Measurements from ENCODE around the gene JDP2. TPM values are rescaled to one million over a fixed set of nuclear protein-coding genes. Genes with fewer than 3 reads are reported as not detected.

JDP2 gene
- polyA plus RNA-seq, 1 donor, result 17.0 TPM

DNA sequence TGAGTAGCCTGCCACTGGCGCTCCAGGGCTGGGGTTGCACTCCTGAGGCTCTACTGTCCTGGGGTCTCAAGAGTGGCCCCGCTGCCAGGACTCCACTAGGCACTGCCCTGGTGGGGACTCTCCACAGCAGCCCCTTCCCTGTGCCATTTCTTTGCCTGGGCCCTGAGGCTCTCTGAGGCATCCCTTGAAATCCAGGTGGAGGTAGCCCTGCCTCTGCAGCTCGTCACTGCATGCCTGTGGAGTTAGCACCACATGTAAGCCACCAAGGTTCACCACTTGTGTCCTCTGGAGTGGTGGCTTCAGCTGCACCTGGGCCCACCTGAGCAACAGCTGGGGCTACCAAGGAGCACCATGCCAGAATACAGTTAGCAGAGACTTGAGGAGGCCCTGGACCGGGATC is 54.5 kb downstream of the JDP2 start:
- DNase-seq, result no peak

DNA sequence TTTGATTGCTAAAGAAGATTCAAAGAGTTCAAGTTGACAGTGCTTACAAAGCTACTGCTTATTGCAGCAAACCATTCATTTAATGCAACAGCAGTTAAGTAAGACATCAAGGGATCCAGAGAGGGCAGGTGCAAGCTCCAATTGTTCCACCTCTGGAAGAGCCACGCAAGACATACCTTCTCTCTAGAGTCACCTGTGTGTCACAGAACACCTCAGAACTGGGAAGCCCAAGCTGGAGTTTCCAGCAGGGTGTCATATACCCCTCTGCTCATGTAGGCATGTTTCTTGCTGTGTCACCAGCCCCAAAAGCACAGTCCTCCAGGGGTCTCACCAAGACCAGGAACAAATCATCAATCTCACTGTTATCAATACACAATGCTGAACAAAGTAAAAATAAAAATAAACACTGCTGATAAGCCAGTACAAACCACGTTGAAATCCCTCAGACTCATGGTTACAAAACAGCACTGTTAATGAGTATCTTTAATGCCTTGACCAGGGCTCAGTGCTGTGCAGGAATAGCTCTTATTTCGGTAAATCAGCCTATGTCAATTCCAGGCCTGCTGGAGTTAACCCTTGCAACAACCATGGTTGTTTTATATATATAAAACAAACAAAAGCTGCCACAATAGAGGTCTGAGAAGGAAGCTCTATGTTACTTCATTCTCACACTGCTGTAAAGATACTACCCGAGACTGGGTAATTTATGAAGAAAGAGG is 57.0 kb downstream of the JDP2 start:
- DNase-seq, result no peak

DNA sequence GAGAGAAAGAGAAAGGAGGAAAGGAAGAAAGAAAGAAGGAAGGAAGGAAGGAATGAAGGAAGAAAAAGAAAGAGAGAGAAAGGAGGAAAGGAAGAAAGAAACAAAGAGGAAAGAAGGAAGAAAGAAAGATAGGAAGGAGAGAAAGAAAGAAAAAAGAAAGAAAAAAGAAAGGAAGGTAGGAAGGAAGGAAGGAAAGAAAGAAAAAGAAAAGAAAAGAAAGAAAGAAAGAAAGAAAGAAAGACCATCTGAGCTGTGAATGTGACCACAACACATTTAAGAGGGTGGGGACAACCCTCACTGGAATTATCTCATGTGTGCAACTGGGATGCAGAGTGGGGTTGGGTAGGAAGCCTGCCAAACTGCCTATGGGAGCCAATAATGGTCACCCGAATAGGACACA is 58.5 kb downstream of the JDP2 start:
- DNase-seq, result no peak

DNA sequence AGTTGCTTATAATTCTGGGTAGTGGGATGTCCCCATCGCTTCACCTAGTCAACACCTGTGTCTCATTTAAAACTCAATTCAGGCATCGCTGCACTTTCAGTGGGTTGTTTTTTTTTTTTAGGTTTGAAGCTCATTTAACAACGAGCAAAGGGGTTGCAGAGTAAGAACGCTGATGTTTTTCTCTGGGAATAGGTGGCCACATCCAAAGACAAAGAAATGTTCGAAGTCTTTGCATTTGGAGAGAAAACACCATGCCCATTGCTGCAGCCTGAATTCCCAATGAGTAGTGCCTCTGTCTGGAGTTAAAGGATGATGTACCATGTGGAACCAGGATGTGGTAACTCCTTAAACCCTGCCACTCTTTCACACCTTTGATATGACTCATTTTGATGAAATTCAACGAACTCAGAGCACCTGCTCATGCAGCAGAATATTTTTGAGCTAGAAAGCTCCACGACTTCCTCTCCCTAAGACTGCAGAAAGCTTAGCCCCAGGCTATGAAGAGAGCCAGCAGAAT is 59.4 kb downstream of the JDP2 start:
- no peak for DNase-seq

DNA sequence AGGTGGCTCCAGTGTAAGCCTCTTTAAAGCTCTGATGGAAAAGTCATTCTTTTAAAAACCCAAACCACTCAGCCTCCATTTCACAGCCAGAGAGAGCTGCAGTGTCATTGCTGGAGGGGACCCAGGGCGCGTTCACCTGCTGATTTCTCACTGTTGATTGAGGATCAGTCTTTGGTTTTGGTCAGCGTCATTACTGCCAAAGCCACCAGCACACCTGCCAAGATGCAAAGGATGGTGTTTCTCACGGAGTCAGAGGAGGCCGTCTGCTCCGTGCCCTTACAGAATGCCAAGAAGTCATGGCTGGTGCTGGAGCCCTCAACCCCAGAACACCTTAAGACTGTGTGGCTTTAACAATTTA is 61.6 kb downstream of the JDP2 start:
- no peak for DNase-seq

DNA sequence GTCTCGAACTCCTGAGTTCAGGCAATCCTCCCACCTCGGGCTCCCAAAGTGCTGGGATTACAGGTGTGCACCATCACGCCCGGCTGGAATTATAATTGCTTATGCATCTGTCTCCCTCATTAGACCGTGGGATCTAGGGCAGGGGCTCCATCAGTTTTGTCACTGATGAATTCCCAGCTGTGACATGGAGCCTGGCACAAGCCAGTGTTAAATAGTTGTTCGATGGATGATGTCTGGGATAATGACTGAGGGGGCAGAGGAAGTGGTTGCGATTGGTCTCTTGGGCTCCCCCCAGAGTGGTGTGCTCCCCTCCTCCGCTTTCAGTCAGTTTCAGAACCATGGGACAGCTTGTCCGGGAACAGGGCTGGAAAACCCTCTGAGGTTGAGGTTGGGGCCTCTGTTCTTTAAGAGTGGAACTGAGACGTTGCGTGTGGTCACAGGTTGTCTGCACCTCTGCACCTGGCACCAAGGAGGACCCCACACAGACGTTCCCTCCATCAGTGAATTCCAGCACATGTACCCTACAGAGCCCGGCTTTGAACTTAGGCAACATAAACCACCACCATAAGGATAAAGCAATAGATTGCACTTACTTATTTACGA is 63.7 kb downstream of the JDP2 start:
- no peak for DNase-seq

DNA sequence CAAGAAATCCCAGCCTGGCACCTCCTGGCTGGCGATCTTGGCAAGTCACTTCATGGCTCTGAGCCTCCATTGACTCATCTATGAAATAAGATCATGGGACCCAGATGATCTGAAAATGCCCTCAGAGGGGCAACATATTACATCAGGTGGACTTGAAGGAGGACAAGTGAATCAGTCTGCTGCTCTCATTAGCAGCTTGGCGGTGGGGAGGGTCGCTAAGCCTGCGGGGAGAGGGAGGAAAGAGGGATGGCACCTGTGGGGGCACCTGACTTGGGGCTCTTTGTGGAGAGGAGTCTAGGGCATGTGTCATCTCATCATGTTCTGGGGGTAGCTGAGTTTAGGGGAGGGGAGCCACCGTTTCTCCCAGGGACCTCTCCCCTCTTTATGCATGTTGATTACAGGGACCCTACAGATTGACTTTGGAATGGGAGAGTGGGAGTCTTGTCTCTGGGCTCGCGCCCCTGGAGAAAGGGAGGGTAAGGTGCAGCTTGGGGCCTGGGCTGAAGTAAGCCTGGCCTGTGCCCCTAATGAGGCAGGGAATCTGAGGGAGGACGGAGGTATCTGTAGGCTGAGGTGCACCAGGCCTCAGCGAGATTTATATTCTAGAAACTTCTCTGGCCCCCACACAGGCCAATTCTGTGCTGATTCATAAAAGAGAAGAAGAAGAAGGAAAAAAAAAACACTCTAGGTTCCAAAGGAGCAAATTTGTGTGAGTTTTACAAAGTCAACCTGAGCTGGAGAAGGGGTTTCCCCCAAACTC is 65.2 kb downstream of the JDP2 start:
- no peak for DNase-seq

DNA sequence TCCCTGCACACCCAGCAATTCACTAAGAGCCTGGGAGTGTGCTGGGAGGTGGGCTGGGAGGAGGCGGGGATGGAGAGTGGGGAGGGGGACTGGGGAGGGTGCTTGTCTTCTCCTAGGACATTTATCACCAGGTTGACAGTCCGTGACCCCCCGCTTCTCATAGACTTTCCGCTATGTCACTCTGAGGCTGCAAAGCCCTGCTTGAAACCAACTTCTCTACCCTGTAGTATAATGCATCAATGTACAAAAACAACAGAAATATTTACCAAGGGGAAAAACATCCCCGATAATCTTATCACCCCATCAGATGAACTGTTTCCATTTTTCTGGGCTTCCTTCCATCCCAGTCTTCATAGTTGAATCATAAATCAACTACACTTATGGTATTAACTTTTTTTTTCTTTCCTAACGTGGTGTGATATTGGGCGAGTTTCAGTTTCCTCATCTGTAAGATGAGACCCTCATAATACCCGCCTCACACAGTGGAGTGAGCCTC is 65.8 kb downstream of the JDP2 start:
- DNase-seq, result no peak

DNA sequence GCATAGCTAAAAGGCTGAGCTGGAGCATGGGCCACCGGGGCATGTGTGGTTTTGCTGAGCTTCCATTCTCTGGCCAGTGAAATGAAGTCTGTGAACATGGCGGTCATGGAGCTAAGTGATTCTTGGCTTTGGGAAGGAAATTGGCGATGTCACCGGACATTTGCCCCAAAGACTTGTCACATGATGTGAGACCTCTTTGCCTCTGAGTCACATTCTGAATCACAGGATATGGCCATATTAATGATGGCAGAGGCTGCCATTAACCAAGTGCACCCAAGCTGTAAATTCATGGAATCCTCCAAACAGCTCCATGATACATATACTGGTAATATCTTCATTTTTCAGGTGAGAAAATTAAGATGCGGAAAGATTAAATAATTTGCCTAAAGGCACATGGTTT is 67.1 kb downstream of the JDP2 start:
- no peak for DNase-seq

DNA sequence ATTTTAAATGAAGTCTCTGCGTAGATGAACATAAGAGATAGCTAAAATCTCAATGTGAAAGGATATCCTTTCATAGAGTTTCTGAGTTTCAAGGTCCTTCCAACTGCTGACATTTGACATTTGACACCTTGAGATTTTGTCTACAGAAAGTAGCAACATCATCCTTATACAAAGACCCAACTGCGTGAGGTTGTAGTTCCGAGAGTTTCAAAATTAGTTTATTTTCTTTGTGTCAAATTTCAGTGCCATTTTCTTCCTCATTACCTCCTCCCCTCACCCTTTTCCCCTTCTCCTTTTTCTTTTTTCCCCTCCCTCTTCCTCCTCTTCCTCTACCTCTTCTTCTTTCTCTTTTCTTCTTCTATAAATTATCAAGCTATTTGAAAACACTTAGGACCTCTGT is 67.6 kb downstream of the JDP2 start:
- DNase-seq, result no peak

DNA sequence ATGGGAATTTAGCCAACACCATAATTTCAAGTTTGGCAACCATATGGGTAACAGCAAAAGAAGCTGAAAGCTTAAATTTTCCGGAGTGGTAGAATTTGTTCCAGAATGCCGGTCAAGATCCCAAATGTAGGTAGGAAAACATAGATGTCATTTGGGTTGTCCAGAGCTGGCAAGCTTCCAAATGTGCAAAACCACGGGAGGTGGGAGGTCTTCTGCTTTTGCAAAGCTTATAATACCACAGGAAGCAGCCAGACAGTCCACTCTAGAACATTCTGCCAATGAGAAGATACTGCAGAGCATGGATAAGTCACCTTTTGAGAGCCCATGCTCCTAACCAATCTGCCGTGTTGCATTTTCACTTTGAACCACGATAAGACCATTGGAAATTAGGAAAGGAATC is 68.1 kb downstream of the JDP2 start:
- DNase-seq, result no peak

DNA sequence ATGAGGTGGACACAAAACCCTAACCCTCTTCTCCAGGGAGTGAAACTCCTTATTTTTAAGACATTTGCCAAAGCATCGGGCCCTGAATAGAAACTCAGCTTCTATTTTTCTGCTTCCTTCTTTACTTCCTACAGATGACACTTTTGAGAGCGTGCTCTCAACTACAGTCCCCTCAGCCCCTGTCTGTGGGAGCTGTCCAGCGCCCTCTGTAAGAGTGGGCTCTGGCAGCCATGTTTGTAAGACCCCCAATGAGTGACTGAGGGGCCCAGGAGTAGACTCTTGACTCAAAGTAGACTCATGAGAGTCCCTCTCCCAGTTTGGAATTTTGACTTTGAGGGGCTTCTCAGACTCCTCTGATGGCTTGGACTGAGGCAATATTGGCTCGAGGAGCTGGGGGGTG is 68.9 kb downstream of the JDP2 start:
- DNase-seq, result no peak

DNA sequence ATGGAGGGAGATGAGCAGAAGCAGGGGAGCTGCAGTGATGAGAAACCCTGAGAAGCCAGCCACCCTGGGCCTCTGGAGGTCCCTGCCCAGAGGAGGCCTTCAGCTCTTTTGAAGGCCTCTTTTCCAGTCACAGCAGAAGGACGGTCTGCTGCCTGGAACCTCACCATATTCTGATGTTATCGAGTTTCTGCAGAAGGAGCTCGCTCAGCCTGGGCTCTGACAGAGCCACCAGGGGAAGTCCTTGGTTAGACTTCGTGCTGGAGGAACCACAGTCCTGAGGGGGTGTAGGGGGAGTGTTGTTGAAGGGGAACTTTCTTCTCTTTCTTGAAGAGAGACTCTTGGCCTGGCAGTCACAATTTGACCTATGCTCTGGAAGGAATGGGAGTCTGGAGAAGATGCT is 69.4 kb downstream of the JDP2 start:
- no peak for DNase-seq

DNA sequence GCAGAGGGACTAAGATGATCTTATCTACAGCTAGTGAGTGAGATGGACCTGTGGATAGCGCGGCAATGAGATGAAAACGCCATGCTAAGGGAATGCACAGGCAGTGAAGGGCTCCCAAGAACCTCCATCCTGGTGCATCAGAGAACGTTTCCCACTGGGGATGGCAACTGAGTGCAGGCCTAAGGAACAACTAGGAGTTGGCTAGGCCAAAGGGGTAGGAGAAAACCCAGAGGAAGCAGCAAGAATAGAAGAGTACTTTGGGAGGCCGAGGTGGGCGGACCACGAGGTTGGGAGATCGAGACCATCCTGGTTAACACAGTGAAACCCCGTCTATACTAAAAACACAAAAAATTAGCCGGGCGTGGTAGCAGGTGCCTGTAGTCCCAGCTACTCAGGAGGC is 69.9 kb downstream of the JDP2 start:
- no peak for DNase-seq

DNA sequence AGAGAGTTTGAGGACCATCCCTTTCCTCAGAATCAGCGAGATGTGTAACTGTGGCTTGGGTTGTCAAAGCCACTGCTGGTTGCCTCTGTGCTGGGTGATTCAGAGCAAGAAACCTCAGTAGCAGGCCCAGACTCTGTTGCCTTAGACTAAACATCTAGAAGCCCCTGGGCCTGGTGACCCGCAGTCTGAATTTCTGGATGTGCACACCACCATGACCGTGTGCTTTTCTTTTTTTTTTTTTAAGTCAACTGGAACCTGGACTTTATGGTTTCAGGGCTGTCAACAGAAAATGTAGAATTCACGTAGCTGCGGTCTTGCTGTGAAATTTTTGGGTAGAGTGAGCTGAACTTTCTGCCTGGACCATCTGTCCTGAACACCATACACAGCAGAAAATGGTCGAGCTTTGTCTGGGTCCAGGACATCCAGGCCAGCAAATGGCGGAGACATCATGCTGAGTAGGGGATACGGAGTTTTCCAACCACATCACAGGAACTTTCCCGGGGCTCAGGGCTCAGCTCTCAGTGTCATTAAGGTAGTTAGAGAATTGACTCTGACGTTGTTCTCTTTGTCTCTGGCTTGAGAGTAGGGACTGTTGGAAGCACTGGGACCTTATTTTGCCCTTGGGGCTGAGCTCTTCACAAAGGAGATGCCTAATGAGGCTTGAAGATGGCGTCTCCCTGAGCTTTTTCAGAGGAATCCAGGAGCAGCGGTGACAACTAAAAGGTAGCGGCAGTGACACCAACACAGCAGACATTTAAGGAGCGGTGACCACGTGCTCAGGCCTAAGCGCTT is 71.5 kb downstream of the JDP2 start:
- DNase-seq, result no peak

DNA sequence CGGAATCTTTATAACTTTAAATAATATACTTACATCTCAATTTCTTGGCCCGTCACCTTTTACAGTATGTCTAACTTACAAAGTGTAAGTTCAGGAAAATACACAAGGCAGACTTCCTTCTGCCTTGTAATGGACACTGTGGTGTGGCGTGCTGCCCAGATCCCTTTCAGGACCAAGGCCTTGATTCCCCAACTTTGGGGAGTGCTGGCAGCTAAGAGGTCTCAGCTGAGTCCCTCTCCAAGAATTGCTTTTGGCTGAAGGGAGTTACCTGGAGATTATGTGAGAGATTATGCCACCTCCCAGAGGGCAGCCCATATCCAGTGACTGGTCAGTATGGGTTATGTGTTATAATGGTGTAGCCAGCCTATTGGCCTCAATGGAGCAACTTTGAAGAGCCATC is 73.3 kb downstream of the JDP2 start:
- DNase-seq, result no peak

DNA sequence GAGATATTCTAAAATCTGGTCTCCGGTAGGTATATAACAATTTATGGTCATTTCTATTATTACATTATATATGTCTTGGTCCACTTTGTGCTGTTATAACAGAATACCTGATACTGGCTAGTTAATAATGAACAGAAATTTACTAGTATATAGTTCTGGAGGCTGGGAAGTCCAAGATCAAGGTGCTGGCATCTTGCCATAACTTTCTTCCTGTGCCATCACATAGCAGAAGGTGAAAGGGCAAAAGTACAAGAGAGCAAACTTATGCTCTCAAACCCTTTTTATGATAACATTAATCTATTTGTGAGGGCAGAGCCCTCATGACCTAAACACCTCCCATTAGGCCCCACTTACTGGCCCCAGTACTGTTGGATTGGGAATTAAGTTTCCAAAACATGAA is 76.6 kb downstream of the JDP2 start:
- no peak for DNase-seq

DNA sequence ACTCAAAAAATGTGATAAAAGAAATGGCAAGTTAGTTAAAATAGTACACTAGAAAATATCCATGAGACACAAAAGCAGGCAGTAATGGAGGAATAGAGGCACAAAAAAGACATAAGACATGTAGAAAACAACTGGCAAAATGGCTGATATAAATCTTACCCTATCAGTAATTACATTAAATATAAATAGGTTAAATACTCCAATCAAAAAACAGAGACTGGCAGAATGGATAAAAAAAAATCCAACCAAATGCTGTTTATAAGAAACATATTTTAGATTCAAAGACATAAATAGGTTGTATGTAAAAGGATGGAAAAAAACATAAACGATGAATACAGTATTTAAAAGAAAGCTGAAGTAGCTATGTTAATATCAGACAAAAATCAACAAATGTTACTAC is 79.1 kb downstream of the JDP2 start:
- no peak for DNase-seq

DNA sequence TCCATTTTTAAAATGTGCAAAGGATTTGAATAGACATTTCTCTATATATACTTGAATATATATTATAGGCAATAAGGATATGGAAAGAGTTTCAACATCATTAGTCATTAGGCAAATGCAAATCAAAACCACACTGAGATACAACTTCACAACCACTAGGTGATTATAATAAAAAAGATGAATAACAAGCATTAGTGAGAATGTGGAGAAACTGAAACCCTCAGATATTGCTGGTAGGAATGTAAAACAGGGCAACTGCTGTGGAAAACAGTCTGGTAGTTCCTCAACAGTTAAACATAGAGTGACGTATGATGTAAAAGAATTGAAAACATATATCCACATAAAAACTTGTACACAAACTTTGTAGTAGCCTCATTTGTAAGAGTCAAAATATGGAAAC is 82.7 kb downstream of the JDP2 start:
- DNase-seq, result no peak

DNA sequence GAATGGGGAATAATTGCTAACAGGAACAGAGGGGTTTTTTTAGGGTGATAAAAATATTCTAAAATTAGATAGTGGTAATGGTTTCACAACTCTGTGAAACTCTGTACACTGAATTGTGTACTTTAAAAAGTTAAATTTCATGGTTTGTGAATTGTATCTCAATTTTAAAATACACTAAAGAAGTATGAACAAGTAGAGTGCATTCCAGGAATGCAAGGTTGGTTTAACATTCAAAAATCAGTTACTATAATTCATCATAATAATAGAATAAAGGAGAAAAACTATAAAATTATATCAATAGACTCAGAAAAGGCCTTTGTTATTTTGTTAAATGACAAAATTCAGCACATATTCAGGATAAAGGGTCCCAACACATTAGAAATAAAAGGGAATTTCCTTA is 83.4 kb downstream of the JDP2 start:
- no peak for DNase-seq

DNA sequence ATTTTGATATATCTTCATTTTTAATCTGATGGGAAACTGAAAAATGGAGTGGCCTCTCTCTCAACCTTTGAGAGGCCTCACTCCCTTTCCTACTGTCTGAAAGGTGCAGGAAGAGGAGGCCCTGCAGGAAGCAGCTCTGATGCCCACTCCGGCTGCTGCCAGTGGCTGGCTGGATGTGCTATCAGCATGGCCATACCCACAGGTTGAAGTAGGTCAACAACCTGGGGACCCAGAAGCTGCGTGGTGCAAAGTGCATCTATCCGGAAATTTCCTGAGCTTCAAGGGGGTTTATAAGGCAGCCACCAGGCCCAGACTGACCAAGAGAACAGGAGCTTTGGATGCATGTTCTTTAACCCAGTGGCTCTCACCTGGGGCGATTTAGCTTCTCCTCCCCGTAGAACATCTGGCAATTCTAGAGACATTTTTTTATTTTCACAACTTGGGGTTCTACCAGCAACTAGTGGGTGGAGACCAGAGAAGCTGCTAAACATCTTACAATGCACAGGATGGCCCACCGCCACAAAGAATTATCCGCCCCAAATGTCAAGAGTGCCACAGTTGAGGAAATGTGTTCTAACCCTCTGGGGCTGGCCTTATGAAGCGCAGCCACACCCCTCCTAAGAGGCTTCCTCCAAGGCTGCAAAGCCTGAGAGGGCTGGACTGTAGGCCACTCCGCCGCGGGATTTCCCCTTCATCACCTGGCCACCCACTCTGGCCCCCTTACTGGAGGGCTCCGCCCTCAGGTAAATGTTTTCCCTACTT is 86.3 kb downstream of the JDP2 start:
- DNase-seq, result no peak
